ENCODE results near the gene MUCL3. TPM values are rescaled to one million over a fixed set of nuclear protein-coding genes. Genes with fewer than 3 reads are reported as not detected.
"Not testable (repeated sequence)": the region's sequence is repeated elsewhere in the genome, so short reads cannot be mapped to it uniquely, and the experiment has no call there.

MUCL3 gene
- total RNA-seq, 1 experiment from 2014 or later = not detected

DNA sequence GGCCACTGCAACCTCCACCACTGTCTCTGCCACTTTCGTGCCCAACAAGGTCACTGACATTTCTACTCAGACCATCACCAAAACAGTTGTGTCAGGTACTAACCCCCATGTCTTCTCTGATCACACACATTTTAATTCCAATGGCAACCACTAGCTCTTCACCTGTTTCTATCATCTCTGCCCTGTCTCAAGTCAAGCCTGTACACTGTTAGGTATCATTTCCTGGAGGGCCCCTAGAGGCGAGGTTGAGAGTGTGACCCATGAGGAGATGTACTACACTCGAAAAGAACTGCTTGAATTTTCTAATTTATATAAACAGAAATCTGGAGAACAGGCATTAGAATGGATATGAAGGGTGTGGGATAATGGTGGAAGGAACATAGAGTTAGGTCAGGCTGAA, 25.4 kb downstream of the MUCL3 start:
- no peak overlapping the region for H3K4me3 ChIP-seq (ENCODE audit: low read length)
- H3K4me2 ChIP-seq (ENCODE audit: low read depth, low read length, poor library complexity, severe bottlenecking) = no peak overlapping the region
- no peaks in the 10 kb centered on the region for H3K4me1 ChIP-seq (ENCODE audit: low read length)
- no peak overlapping the region for H3K27ac ChIP-seq (ENCODE audit: low read length)
- DNase-seq = no peak
- no peaks in the 10 kb centered on the region for H3K9me3 ChIP-seq (ENCODE audit: low read length)
- H3K79me2 ChIP-seq (ENCODE audit: low read length) = no peaks in the 10 kb centered on the region
- H4K20me1 ChIP-seq (ENCODE audit: insufficient read depth, low read depth, low read length) = no peaks in the 10 kb centered on the region
- no peak overlapping the region for H3K9ac ChIP-seq (ENCODE audit: low read length)
- no peaks in the 10 kb centered on the region for H3K36me3 ChIP-seq (ENCODE audit: insufficient read depth, low read length)
- no peaks in the 10 kb centered on the region for H3K9me2 ChIP-seq (replicated peaks; ENCODE audit: insufficient read depth, low read length)
- H2AFZ ChIP-seq (ENCODE audit: low read length) = no peak overlapping the region
- H3K27me3 ChIP-seq (ENCODE audit: low read length) = no peaks in the 10 kb centered on the region

DNA sequence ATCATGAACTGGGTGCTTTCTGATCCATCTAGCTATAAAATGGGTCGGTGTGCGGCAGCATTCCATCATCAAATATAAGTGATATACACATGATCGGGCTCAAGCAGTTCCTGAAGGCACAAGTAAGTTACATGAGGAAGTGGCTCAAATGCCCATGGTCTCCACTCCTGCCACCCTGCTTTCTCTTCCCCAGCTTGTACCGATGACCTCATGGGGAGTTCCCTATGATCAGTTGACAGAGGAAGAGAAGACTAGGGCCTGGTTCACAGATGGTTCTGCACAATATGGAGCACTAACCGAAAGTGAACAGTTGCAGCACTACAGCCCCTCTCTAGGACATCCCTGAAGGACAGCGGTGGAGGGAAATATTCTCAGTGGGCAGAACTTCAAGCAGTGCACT, 28.4 kb downstream of the MUCL3 start:
- H3K27me3 ChIP-seq (ENCODE audit: low read length); DNase-seq: not testable (repeated sequence)

GRCh38 chr6:30970946-30971345, 30.2 kb downstream of the MUCL3 start:
- Histone ChIP-seq H3K4me2 (ENCODE audit: low read depth, low read length, poor library complexity, severe bottlenecking) (no peak overlapping the region), H3K79me2 (ENCODE audit: low read length) (no peaks in the 10 kb centered on the region), H3K4me1 (ENCODE audit: low read length) (no peaks in the 10 kb centered on the region), H3K9me3 (ENCODE audit: low read length) (no peaks in the 10 kb centered on the region), H3K27ac (ENCODE audit: low read length) (no peak overlapping the region), H3K9ac (ENCODE audit: low read length) (no peak overlapping the region), H3K9me2 (replicated peaks; ENCODE audit: insufficient read depth, low read length) (no peaks in the 10 kb centered on the region), H3K27me3 (ENCODE audit: low read length) (no peaks in the 10 kb centered on the region), H3K4me3 (ENCODE audit: low read length) (no peak overlapping the region), H2AFZ (ENCODE audit: low read length) (no peak overlapping the region), H4K20me1 (ENCODE audit: insufficient read depth, low read depth, low read length) (no peaks in the 10 kb centered on the region), H3K36me3 (ENCODE audit: insufficient read depth, low read length) (no peaks in the 10 kb centered on the region)
- DNase-seq = no peak

More for the DNA sequence above, 28.4 kb downstream of the MUCL3 start:
- not testable (repeated sequence) for H3K4me2 ChIP-seq (ENCODE audit: low read depth, low read length, poor library complexity, severe bottlenecking); H4K20me1 ChIP-seq (ENCODE audit: insufficient read depth, low read depth, low read length); H3K4me3 ChIP-seq (ENCODE audit: low read length); H3K79me2 ChIP-seq (ENCODE audit: low read length); H3K36me3 ChIP-seq (ENCODE audit: insufficient read depth, low read length); H3K9me3 ChIP-seq (ENCODE audit: low read length); H3K4me1 ChIP-seq (ENCODE audit: low read length); H3K27ac ChIP-seq (ENCODE audit: low read length); H3K9me2 ChIP-seq (replicated peaks; ENCODE audit: insufficient read depth, low read length); H3K9ac ChIP-seq (ENCODE audit: low read length); H2AFZ ChIP-seq (ENCODE audit: low read length)

GRCh38 chr6:30972816-30973215, 32.0 kb downstream of the MUCL3 start:
- no peak overlapping the region for H3K4me3 ChIP-seq (ENCODE audit: low read length)

GRCh38 chr6:30974490-30975252, 33.9 kb downstream of the MUCL3 start:
- Histone ChIP-seq H3K4me1 (ENCODE audit: low read length) (peaks cover 5% of the 10 kb centered on the region), H3K79me2 (ENCODE audit: low read length) (no peaks in the 10 kb centered on the region), H3K27me3 (ENCODE audit: low read length) (no peaks in the 10 kb centered on the region), H4K20me1 (ENCODE audit: insufficient read depth, low read depth, low read length) (no peaks in the 10 kb centered on the region), H3K4me3 (ENCODE audit: low read length) (no peak overlapping the region), H3K9me2 (replicated peaks; ENCODE audit: insufficient read depth, low read length) (no peaks in the 10 kb centered on the region), H3K4me2 (ENCODE audit: low read depth, low read length, poor library complexity, severe bottlenecking) (no peak overlapping the region), H3K36me3 (ENCODE audit: insufficient read depth, low read length) (no peaks in the 10 kb centered on the region), H2AFZ (ENCODE audit: low read length) (no peak overlapping the region), H3K27ac (ENCODE audit: low read length) (no peak overlapping the region), H3K9ac (ENCODE audit: low read length) (no peak overlapping the region), H3K9me3 (ENCODE audit: low read length) (no peaks in the 10 kb centered on the region)
- no peak for DNase-seq

More at GRCh38 chr6:30972816-30973215, 32.0 kb downstream of the MUCL3 start:
- H3K9me3 ChIP-seq (ENCODE audit: low read length) = no peaks in the 10 kb centered on the region
- H4K20me1 ChIP-seq (ENCODE audit: insufficient read depth, low read depth, low read length) = no peaks in the 10 kb centered on the region
- no peaks in the 10 kb centered on the region for H3K79me2 ChIP-seq (ENCODE audit: low read length)
- no peaks in the 10 kb centered on the region for H3K36me3 ChIP-seq (ENCODE audit: insufficient read depth, low read length)
- H3K9ac ChIP-seq (ENCODE audit: low read length) = no peak overlapping the region
- H2AFZ ChIP-seq (ENCODE audit: low read length) = no peak overlapping the region
- H3K27ac ChIP-seq (ENCODE audit: low read length) = no peak overlapping the region
- DNase-seq = no peak
- no peaks in the 10 kb centered on the region for H3K4me1 ChIP-seq (ENCODE audit: low read length)
- H3K4me2 ChIP-seq (ENCODE audit: low read depth, low read length, poor library complexity, severe bottlenecking) = no peak overlapping the region
- no peaks in the 10 kb centered on the region for H3K27me3 ChIP-seq (ENCODE audit: low read length)
- H3K9me2 ChIP-seq (replicated peaks; ENCODE audit: insufficient read depth, low read length) = no peaks in the 10 kb centered on the region

DNA sequence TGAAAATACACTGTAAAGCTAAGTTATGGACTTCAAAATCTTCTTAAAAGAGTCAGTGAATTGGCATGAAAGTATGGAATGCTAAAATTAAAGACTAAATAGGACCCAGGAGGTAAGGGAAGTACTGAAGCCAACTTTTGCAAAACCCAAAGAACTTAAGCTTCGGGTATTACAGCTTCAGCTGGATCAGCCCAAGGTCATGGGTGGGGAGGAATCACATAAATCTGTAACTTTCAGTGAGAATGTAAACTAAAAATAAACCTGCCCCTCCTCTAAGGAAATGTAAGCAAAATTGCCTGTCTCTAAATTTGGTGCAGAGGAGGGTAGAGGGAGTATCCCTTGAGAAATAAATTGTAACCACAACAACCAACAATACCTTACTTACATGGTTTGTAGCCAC, 38.4 kb downstream of the MUCL3 start:
- no peak overlapping the region for H3K4me3 ChIP-seq (ENCODE audit: low read length)
- no peak overlapping the region for H2AFZ ChIP-seq (ENCODE audit: low read length)
- no peaks in the 10 kb centered on the region for H3K27me3 ChIP-seq (ENCODE audit: low read length)
- H3K9ac ChIP-seq (ENCODE audit: low read length) = no peak overlapping the region
- no peaks in the 10 kb centered on the region for H4K20me1 ChIP-seq (ENCODE audit: insufficient read depth, low read depth, low read length)
- DNase-seq = no peak
- no peak overlapping the region for H3K4me2 ChIP-seq (ENCODE audit: low read depth, low read length, poor library complexity, severe bottlenecking)
- H3K4me1 ChIP-seq (ENCODE audit: low read length) = peaks cover 5% of the 10 kb centered on the region
- H3K79me2 ChIP-seq (ENCODE audit: low read length) = no peaks in the 10 kb centered on the region
- H3K36me3 ChIP-seq (ENCODE audit: insufficient read depth, low read length) = no peaks in the 10 kb centered on the region
- H3K9me2 ChIP-seq (replicated peaks; ENCODE audit: insufficient read depth, low read length) = no peaks in the 10 kb centered on the region
- no peaks in the 10 kb centered on the region for H3K9me3 ChIP-seq (ENCODE audit: low read length)
- H3K27ac ChIP-seq (ENCODE audit: low read length) = no peak overlapping the region

- no peak overlapping the region for H3K4me3 ChIP-seq (ENCODE audit: low read length)
- peaks cover 5% of the 10 kb centered on the region for H3K4me1 ChIP-seq (ENCODE audit: low read length)
- no peaks in the 10 kb centered on the region for H3K9me2 ChIP-seq (replicated peaks; ENCODE audit: insufficient read depth, low read length)
- no peak overlapping the region for H2AFZ ChIP-seq (ENCODE audit: low read length)
- no peak for DNase-seq
- no peaks in the 10 kb centered on the region for H3K36me3 ChIP-seq (ENCODE audit: insufficient read depth, low read length)
- no peaks in the 10 kb centered on the region for H4K20me1 ChIP-seq (ENCODE audit: insufficient read depth, low read depth, low read length)
- H3K9ac ChIP-seq (ENCODE audit: low read length) = no peak overlapping the region
- H3K4me2 ChIP-seq (ENCODE audit: low read depth, low read length, poor library complexity, severe bottlenecking) = no peak overlapping the region
- H3K27ac ChIP-seq (ENCODE audit: low read length) = no peak overlapping the region
- H3K79me2 ChIP-seq (ENCODE audit: low read length) = no peaks in the 10 kb centered on the region
- H3K9me3 ChIP-seq (ENCODE audit: low read length) = no peaks in the 10 kb centered on the region
- no peaks in the 10 kb centered on the region for H3K27me3 ChIP-seq (ENCODE audit: low read length)
Observed at GRCh38 chr6:30979690-30980089, 38.9 kb downstream of the MUCL3 start.

GRCh38 chr6:30981942-30982772, 41.4 kb downstream of the MUCL3 start:
- no peaks in the 10 kb centered on the region for H3K36me3 ChIP-seq (ENCODE audit: insufficient read depth, low read length)
- no peak overlapping the region for H3K27ac ChIP-seq (ENCODE audit: low read length)
- no peak overlapping the region for H3K4me3 ChIP-seq (ENCODE audit: low read length)
- H2AFZ ChIP-seq (ENCODE audit: low read length) = no peak overlapping the region
- no peaks in the 10 kb centered on the region for H3K79me2 ChIP-seq (ENCODE audit: low read length)
- H3K27me3 ChIP-seq (ENCODE audit: low read length) = no peaks in the 10 kb centered on the region
- H3K9ac ChIP-seq (ENCODE audit: low read length) = no peak overlapping the region
- H3K4me1 ChIP-seq (ENCODE audit: low read length) = peaks cover 5% of the 10 kb centered on the region
- no peaks in the 10 kb centered on the region for H3K9me3 ChIP-seq (ENCODE audit: low read length)
- H4K20me1 ChIP-seq (ENCODE audit: insufficient read depth, low read depth, low read length) = no peaks in the 10 kb centered on the region
- H3K4me2 ChIP-seq (ENCODE audit: low read depth, low read length, poor library complexity, severe bottlenecking) = no peak overlapping the region
- DNase-seq = peak; percentile 44
- H3K9me2 ChIP-seq (replicated peaks; ENCODE audit: insufficient read depth, low read length) = no peaks in the 10 kb centered on the region
